WI38 (cell line): ENCODE measurements around the gene POLR1H.
A peak's percentile ranks its signal among the peaks of the same experiment; 100 is the strongest.

Experiments used
- H3K4me3 ChIP-seq: 2 replicates; pipeline ENCODE4 v1.5.1; 2011; ENCODE audit warnings: low read depth, mild to moderate bottlenecking, control low read depth, low read length
- CTCF ChIP-seq: IDR thresholded peaks from 2 replicates; pipeline ENCODE4 v1.5.1; 2012; ENCODE audit warnings: low read depth, mild to moderate bottlenecking, control low read depth, low read length

Gene POLR1H

GRCh38 chr6:30042914-30043313, 18.2 kb upstream of the POLR1H start:
- TF ChIP-seq CTCF, result no peak

GRCh38 chr6:30043744-30044143, 17.3 kb upstream of the POLR1H start:
- TF ChIP-seq CTCF, result no peak

More at GRCh38 chr6:30042914-30043313, 18.2 kb upstream of the POLR1H start:
- no peak overlapping the region for H3K4me3 ChIP-seq

GRCh38 chr6:30044630-30045029, 16.4 kb upstream of the POLR1H start:
- no peak for TF ChIP-seq CTCF
- no peak overlapping the region for H3K4me3 ChIP-seq

More at GRCh38 chr6:30043744-30044143, 17.3 kb upstream of the POLR1H start:
- H3K4me3 ChIP-seq, result no peak overlapping the region

- TF ChIP-seq CTCF, result no peak
- H3K4me3 ChIP-seq, result no peak overlapping the region
Measured at GRCh38 chr6:30047220-30047619, 13.8 kb upstream of the POLR1H start.

GRCh38 chr6:30053682-30054081, 7.4 kb upstream of the POLR1H start:
- H3K4me3 ChIP-seq, result no peak overlapping the region
- TF ChIP-seq CTCF, result no peak

GRCh38 chr6:30055513-30055912, 5.6 kb upstream of the POLR1H start:
- TF ChIP-seq CTCF, result no peak
- H3K4me3 ChIP-seq, result no peak overlapping the region

GRCh38 chr6:30060606-30061091, 416 bp upstream of the POLR1H start:
- no peak for TF ChIP-seq CTCF
- H3K4me3 ChIP-seq, result peak overlapping the region; percentile 87
